ENCODE data around the gene TAL2.

GRCh38 chr9:105633411-105633810, 28.8 kb upstream of the TAL2 start:
- TF ChIP-seq CTCF (IDR thresholded peaks at IDR 0.05) (no peak), POLR2A (IDR thresholded peaks at IDR 0.05) (no peak)
